DOHH2 (cell line): ENCODE measurements around the gene RSF1.

Source experiments
- EZH2phosphoT487 ChIP-seq: fragments of 200-600 bp; sonication (generic); IDR thresholded peaks from 2 replicates; pipeline ENCODE4 v1.6.1; 2017; ENCODE audit warnings: borderline replicate concordance, mild to moderate bottlenecking, antibody characterized with exemption, low read length, moderate library complexity, mixed read lengths
- TF ChIP-seq, protein P1 (sequence below): fragments of 200-600 bp; sonication (generic); IDR thresholded peaks from one replicate; pipeline ENCODE4 v1.5.1; 2014; ENCODE audit warnings: antibody characterized with exemption, mild to moderate bottlenecking, low read depth, low read length; ENCODE audit not compliant: poor library complexity, severe bottlenecking

DNA sequence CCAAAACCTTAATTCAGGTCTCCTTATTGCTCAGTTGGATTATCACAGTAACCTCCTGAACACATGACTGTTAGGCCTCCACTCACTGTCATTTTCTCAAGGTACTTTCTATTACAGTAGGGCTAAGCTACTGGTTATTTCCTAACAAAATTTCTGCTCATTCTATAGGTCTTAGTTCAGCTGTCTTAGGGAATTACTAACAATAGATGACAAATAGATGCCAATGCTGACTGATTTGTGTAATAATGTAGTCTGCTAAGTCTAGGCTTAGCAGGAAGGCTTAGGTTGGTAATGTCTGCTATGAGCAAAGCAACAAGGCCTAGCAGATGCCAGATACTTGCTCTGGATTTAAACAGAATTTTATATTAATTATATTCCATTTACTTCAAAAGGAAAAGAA, 58.1 kb downstream of the RSF1 start:
- TF ChIP-seq, protein P1, sequence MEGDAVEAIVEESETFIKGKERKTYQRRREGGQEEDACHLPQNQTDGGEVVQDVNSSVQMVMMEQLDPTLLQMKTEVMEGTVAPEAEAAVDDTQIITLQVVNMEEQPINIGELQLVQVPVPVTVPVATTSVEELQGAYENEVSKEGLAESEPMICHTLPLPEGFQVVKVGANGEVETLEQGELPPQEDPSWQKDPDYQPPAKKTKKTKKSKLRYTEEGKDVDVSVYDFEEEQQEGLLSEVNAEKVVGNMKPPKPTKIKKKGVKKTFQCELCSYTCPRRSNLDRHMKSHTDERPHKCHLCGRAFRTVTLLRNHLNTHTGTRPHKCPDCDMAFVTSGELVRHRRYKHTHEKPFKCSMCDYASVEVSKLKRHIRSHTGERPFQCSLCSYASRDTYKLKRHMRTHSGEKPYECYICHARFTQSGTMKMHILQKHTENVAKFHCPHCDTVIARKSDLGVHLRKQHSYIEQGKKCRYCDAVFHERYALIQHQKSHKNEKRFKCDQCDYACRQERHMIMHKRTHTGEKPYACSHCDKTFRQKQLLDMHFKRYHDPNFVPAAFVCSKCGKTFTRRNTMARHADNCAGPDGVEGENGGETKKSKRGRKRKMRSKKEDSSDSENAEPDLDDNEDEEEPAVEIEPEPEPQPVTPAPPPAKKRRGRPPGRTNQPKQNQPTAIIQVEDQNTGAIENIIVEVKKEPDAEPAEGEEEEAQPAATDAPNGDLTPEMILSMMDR, result no peak
- no peak for TF ChIP-seq EZH2phosphoT487
